K562 (cell line): Measurements from ENCODE around the gene PPM1G. TPM values are rescaled to one million over a fixed set of nuclear protein-coding genes. Genes with fewer than 3 reads are reported as not detected.

Source experiments
- C11orf30 ChIP-seq: fragments of 450-650 bp; IDR thresholded peaks from 2 replicates; pipeline ENCODE4 v1.6.1; 2016; ENCODE audit warnings: low read depth, mild to moderate bottlenecking
- E2F3 ChIP-seq: fragments of 250-450 bp; sonication (Bioruptor Pico); IDR thresholded peaks from 2 replicates; pipeline ENCODE4 v1.4.0; 2020; ENCODE audit warnings: mild to moderate bottlenecking
- ELF1 ChIP-seq: fragments of 200-800 bp; sonication (Bioruptor generic); IDR thresholded peaks from 2 replicates; pipeline ENCODE4 v1.6.1; 2016; ENCODE audit warnings: missing genetic modification characterization, missing compliant biosample characterization
- FOS ChIP-seq: IDR thresholded peaks from 3 replicates; pipeline ENCODE4 v1.6.1; 2011; ENCODE audit not compliant: insufficient read length; ENCODE audit errors: extremely low read depth
- FOSL1 ChIP-seq: fragments of 200-800 bp; sonication (Bioruptor generic); conservative IDR thresholded peaks from 2 replicates; pipeline ENCODE4 v1.6.1; 2016; ENCODE audit warnings: missing genetic modification characterization, missing compliant biosample characterization
- FOXA3 ChIP-seq, 2 experiments: fragments of 450-650 bp in 1 of 2; sonication (generic) in 1 of 2; formaldehyde crosslinking; IDR thresholded peaks in 1 of 2; conservative IDR thresholded peaks in 1 of 2; 2 replicates each; pipeline versions ENCODE4 v1.4.0 to v1.8.0; 2020 to 2022; ENCODE audit warnings: mild to moderate bottlenecking in 2 of 2, missing genetic modification reagents in 1 of 2
- GTF2F1 ChIP-seq: IDR thresholded peaks from 2 replicates; pipeline ENCODE4 v1.6.1; 2011; ENCODE audit warnings: low read depth, low read length, improper control_type of control experiment
- HDAC6 ChIP-seq: IDR thresholded peaks from 2 replicates; pipeline ENCODE4 v1.6.1; 2012; ENCODE audit warnings: low read depth, mild to moderate bottlenecking, control low read depth, inconsistent platforms, low read length, moderate library complexity
- HDGF ChIP-seq: fragments of 450-650 bp; IDR thresholded peaks from 2 replicates; pipeline ENCODE4 v1.6.1; 2016
- MTA3 ChIP-seq: fragments of 450-650 bp; formaldehyde crosslinking; IDR thresholded peaks from 2 replicates; pipeline ENCODE4 v1.6.1; 2017; ENCODE audit warnings: mild to moderate bottlenecking, borderline replicate concordance
- NR2C1 ChIP-seq, 2 experiments: fragments of 450-650 bp; IDR thresholded peaks; 2 replicates each; pipeline ENCODE4 v1.6.1; 2017; ENCODE audit warnings: mild to moderate bottlenecking in 2 of 2, antibody characterized with exemption in 1 of 2, inconsistent platforms in 1 of 2, missing compliant biosample characterization in 1 of 2, missing genetic modification characterization in 1 of 2
- PHF20 ChIP-seq: fragments of 450-650 bp; IDR thresholded peaks from 2 replicates; pipeline ENCODE4 v1.6.1; 2018; ENCODE audit not compliant: partially characterized antibody
- PHTF2 ChIP-seq: fragments of 250-450 bp; sonication (Bioruptor Pico); IDR thresholded peaks from 2 replicates; pipeline ENCODE4 v1.5.0; 2021; ENCODE audit warnings: mild to moderate bottlenecking
- SIN3B ChIP-seq: fragments of 450-650 bp; IDR thresholded peaks from 2 replicates; pipeline ENCODE4 v1.6.1; 2017; ENCODE audit warnings: low read depth, mild to moderate bottlenecking, moderate library complexity
- STAT5B ChIP-seq: fragments of 250-450 bp; sonication (Bioruptor Pico); IDR thresholded peaks from 2 replicates; pipeline ENCODE4 v1.8.0; 2021; ENCODE audit warnings: mild to moderate bottlenecking, inconsistent platforms
- TARDBP ChIP-seq: fragments of 450-650 bp; IDR thresholded peaks from 2 replicates; pipeline ENCODE4 v1.6.1; 2016
- TCF3 ChIP-seq: sonication (generic); formaldehyde crosslinking; IDR thresholded peaks from 2 replicates; pipeline ENCODE4 v1.4.0; 2020; ENCODE audit warnings: mild to moderate bottlenecking, missing genetic modification reagents
- U2AF2 ChIP-seq: fragments of 200-400 bp; formaldehyde crosslinking; optimal IDR thresholded peaks from 2 replicates; pipeline ENCODE3; 2017; ENCODE audit warnings: low read depth, mild to moderate bottlenecking, low read length
- ZBTB33 ChIP-seq: sonication (generic); formaldehyde crosslinking; IDR thresholded peaks from 2 replicates; pipeline ENCODE4 v1.8.1; 2023; ENCODE audit warnings: mild to moderate bottlenecking, missing genetic modification reagents
- ZNF140 ChIP-seq: fragments of 250-450 bp; sonication (Bioruptor Pico); IDR thresholded peaks from 2 replicates; pipeline ENCODE4 v1.8.0; 2021; ENCODE audit warnings: moderate library complexity, mild to moderate bottlenecking, inconsistent platforms
- ZNF143 ChIP-seq: sonication (generic); formaldehyde crosslinking; IDR thresholded peaks from 2 replicates; pipeline ENCODE4 v1.9.0; 2022; ENCODE audit warnings: mild to moderate bottlenecking, missing genetic modification reagents
- ZNF263 ChIP-seq: sonication (generic); formaldehyde crosslinking; IDR thresholded peaks from 2 replicates; pipeline ENCODE4 v1.8.0; 2022; ENCODE audit warnings: mild to moderate bottlenecking, missing genetic modification reagents, borderline replicate concordance
- ZNF445 ChIP-seq: fragments of 250-450 bp; sonication (Bioruptor Pico); IDR thresholded peaks from 2 replicates; pipeline ENCODE4 v1.4.0; 2020; ENCODE audit warnings: low read depth, mild to moderate bottlenecking, moderate library complexity
- ZNF449 ChIP-seq: fragments of 250-450 bp; sonication (Bioruptor Pico); IDR thresholded peaks from 2 replicates; pipeline ENCODE4 v1.8.0; 2022; ENCODE audit warnings: moderate library complexity, mild to moderate bottlenecking, inconsistent platforms
- polyA plus RNA-seq, 8 experiments: library from polyadenylated mRNA; depleted of rRNA in 4 of 8; stranded (reverse) in 5 of 8; unstranded in 3 of 8; fragments of >200 nt; fragmentation: Nextera tagmentation in 2 of 8; fragmentation: Illumina TruSeq in 1 of 8; extraction: Ambion mirVana in 2 of 8; extraction: Trizol in 1 of 8; gene quantifications; 2 replicates each; pipeline versions ENCODE4 v1.2.1 to v1.2.3, GENCODE V29; 2011 to 2014; ENCODE audit warnings: inconsistent platforms in 1 of 8, missing spikeins in 1 of 8
- total RNA-seq, 7 experiments: library from RNA; depleted of rRNA in 6 of 7; stranded (reverse); fragments of >200 nt in 6 of 7; fragmentation: Illumina TruSeq in 2 of 7; extraction: Trizol in 2 of 7; gene quantifications; 2 replicates each; pipeline versions ENCODE4 v1.2.1 to v1.2.3, GENCODE V29; 2011 to 2021; ENCODE audit warnings: low replicate concordance in 1 of 7
- TF ChIP-seq, protein P1 (sequence below): fragments of 450-650 bp; IDR thresholded peaks from 2 replicates; pipeline ENCODE4 v1.6.1; 2016; ENCODE audit warnings: missing biosample characterization, missing genetic modification characterization

Gene PPM1G
- total and polyA plus RNA-seq, 9 of the 15 experiments (the other 6 are each of a cell fraction or from before 2014, with no cell fraction given) = 61.7 to 230 (median 153) TPM

DNA sequence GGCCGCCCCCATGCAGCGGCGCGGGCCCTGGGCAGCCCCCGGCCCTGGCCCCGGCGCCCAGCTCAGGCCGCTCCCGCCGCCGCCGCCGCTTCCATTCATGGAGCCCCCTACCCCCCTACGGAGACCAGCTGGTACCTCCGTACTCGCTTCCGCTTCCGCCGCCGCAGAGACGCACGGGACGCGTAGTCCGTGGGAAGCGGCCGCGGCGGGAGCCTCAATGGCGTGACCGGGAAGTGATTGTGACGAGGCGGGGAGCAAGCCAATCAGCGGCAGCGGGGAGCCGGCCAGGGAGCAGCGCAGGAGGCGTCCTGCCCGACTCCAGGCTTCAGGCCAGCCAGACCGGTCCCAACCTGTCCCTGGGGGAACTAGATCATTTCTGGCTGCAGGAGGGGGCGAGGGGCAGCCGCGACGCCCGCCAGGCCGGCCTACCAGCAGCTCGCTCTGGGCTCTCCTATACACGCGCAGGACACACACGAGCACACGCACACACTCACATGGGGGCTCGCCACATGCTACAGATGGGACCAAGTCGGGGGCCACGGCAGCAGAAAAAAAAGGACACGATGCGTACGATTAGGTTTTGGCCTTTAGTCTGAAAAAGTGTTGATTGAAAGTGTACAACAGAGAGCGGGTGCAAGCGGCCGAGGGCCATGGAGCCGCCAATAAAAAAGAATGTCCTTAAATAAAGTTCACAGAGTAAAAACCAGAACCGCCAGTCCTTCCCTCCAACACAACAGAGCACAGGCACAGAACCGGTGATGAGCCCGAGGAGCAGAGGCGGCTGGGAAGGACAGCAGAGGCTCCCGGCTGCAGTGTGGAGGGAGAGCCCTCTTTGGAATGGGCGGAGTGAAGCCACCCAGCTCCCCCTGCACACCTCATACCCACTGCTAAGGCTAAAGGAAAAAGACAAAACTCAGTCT is 28.5 kb downstream of the PPM1G start, which contains the start of gene ZNF513 (continued):
- TF ChIP-seq HDAC6 (no peak), SIN3B (peak; percentile 78), GTF2F1 (no peak), FOS (peak; percentile 60), ZNF445 (0 out of 2 replicates have a peak, but pooled peaks have one; percentile 53), STAT5B (CRISPR knock-in tag) (no peak), TCF3 (no peak), E2F3 (CRISPR knock-in tag) (0 out of 2 replicates have a peak, but pooled peaks have one; percentile 51), MTA3 (0 out of 2 replicates have a peak, but pooled peaks have one; percentile 42), C11orf30 (peak; percentile 57), FOSL1 (peak; percentile 47), TARDBP (peak; percentile 90; the same call in 1 of the 2 replicates), ELF1 (tag) (peak; percentile 93), FOXA3 (CRISPR knock-in tag; conservative IDR thresholded peaks at IDR 0.05 in 1 of 2, IDR thresholded peaks at IDR 0.05 in 1 of 2) (no peak), PHTF2 (no peak), ZNF263 (CRISPR knock-in tag) (no peak), PHF20 (peak; percentile 85), U2AF2 (no peak), ZNF449 (CRISPR knock-in tag) (no peak), ZBTB33 (peak; percentile 97), ZNF140 (CRISPR knock-in tag) (no peak), HDGF (peak; percentile 94), NR2C1 (IDR thresholded peaks at IDR 0.05) (peak; percentile 97), NR2C1 (tag; IDR thresholded peaks at IDR 0.05) (peak; percentile 98), ZNF143 (CRISPR knock-in tag) (peak; percentile 84)
- TF ChIP-seq, protein P1, sequence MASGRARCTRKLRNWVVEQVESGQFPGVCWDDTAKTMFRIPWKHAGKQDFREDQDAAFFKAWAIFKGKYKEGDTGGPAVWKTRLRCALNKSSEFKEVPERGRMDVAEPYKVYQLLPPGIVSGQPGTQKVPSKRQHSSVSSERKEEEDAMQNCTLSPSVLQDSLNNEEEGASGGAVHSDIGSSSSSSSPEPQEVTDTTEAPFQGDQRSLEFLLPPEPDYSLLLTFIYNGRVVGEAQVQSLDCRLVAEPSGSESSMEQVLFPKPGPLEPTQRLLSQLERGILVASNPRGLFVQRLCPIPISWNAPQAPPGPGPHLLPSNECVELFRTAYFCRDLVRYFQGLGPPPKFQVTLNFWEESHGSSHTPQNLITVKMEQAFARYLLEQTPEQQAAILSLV (tag) = no peak
